ENCODE results near the gene AR. TPM values are rescaled to one million over a fixed set of nuclear protein-coding genes. Genes with fewer than 3 reads are reported as not detected.

The AR gene
- total and polyA plus RNA-seq, 4 donors = 0.43 to 5.3 (median 2.8) TPM

DNA sequence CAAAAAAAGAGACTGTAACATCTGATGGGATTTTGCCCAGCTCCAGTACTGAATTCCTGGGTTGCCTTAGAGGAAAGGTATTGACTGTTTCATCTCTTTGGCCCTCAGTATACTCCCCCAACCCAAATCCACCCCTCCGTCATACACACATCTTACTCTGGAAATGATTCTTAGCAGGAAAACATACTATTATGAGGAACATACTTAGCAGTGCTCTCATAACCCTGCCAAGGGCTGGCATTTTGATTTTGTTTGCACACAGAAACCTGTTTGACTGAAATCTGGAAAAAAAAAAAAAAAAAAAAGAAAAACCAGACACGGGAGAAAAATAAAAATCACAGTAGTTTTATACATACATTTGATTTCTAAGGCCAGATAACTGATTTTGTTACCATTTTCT, 19.4 kb upstream of the AR start:
- H3K9me3 ChIP-seq (ENCODE audit: control insufficient read depth in 4 of 4, insufficient read depth in 3 of 4, low read length in 3 of 4) = no peaks in the 10 kb centered on the region
- WGBS, 2 donors = 43 to 92% methylated on average over 2 of the region's 2 CpGs
- no peak overlapping the region for H3K27ac ChIP-seq (ENCODE audit: low read depth in 1 of 2, low read length in 1 of 2)
- TF ChIP-seq, protein P1, sequence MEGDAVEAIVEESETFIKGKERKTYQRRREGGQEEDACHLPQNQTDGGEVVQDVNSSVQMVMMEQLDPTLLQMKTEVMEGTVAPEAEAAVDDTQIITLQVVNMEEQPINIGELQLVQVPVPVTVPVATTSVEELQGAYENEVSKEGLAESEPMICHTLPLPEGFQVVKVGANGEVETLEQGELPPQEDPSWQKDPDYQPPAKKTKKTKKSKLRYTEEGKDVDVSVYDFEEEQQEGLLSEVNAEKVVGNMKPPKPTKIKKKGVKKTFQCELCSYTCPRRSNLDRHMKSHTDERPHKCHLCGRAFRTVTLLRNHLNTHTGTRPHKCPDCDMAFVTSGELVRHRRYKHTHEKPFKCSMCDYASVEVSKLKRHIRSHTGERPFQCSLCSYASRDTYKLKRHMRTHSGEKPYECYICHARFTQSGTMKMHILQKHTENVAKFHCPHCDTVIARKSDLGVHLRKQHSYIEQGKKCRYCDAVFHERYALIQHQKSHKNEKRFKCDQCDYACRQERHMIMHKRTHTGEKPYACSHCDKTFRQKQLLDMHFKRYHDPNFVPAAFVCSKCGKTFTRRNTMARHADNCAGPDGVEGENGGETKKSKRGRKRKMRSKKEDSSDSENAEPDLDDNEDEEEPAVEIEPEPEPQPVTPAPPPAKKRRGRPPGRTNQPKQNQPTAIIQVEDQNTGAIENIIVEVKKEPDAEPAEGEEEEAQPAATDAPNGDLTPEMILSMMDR (IDR thresholded peaks at IDR 0.05; ENCODE audit: control extremely low read depth, extremely low read depth) = no peak
- no peak overlapping the region for H3K4me3 ChIP-seq
- no peak for ATAC-seq (ENCODE audit: insufficient read depth, low FRiP score)
- no peaks in the 10 kb centered on the region for H3K36me3 ChIP-seq (ENCODE audit: control insufficient read depth in 4 of 4, insufficient read depth in 4 of 4, low read length in 4 of 4)
- H3K27me3 ChIP-seq (ENCODE audit: control insufficient read depth in 3 of 3, insufficient read depth in 3 of 3, low read length in 2 of 3) = peaks cover 0 to 4% (median 0%) of the 10 kb centered on the region in 3 donors
- DNase-seq = peak in 2 of 3 donors; percentile 4 to 46
- no peaks in the 10 kb centered on the region for H3K4me1 ChIP-seq (ENCODE audit: control insufficient read depth in 5 of 5, insufficient read depth in 5 of 5, low read length in 5 of 5)
- no peak overlapping the region for H3K9ac ChIP-seq (ENCODE audit: insufficient read depth in 1 of 2, low read length in 2 of 2)

DNA sequence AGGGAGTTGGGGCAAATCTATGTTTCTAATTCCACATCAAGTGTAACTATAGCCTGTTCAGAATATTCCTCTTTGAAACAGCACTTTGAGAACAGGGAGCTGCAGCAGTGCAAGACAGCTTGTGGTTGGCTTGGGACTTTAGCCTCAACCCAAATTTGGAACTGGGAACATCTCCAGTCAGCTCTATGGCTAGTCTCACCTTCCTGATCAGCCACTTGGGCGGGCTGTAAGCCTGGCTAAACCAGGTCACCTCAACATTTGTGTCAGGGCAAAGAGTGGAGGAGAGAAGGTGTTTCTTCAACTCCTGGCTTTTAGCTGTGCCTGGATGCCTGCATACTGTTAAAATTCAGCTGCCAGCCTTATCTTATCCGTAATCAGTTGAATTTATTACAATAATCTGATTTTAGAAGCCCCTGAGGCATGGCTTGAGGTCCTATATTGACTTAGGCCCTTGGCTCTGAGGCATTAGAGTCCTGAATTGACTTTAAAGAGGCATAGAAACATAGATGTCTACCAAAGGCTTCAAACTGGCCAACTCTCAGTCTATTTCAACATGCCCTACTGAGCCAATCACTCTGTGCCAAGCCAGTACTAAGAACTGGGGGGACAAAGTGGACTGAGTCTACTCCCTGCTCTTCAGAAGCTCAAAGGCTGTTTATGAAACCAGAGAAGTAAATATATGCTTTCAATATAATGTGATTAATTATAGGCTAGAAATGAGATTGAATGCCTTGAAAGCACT, 18.7 kb upstream of the AR start:
- Histone ChIP-seq H3K27ac (ENCODE audit: low read depth in 1 of 2, low read length in 1 of 2) (no peak overlapping the region), H3K4me3 (no peak overlapping the region), H3K9ac (ENCODE audit: insufficient read depth in 1 of 2, low read length in 2 of 2) (no peak overlapping the region), H3K9me3 (ENCODE audit: control insufficient read depth in 4 of 4, insufficient read depth in 3 of 4, low read length in 3 of 4) (no peaks in the 10 kb centered on the region), H3K4me1 (ENCODE audit: control insufficient read depth in 5 of 5, insufficient read depth in 5 of 5, low read length in 5 of 5) (no peaks in the 10 kb centered on the region), H3K36me3 (ENCODE audit: control insufficient read depth in 4 of 4, insufficient read depth in 4 of 4, low read length in 4 of 4) (no peaks in the 10 kb centered on the region), H3K27me3 (ENCODE audit: control insufficient read depth in 3 of 3, insufficient read depth in 3 of 3, low read length in 2 of 3) (peaks cover 0 to 4% (median 0%) of the 10 kb centered on the region in 3 donors)
- ATAC-seq (ENCODE audit: insufficient read depth, low FRiP score) = no peak
- 42 to 79% methylated on average over 2 of the region's 2 CpGs for WGBS, 2 donors
- DNase-seq = no peak
- TF ChIP-seq, protein P1 (IDR thresholded peaks at IDR 0.05; ENCODE audit: control extremely low read depth, extremely low read depth) = no peak

DNA sequence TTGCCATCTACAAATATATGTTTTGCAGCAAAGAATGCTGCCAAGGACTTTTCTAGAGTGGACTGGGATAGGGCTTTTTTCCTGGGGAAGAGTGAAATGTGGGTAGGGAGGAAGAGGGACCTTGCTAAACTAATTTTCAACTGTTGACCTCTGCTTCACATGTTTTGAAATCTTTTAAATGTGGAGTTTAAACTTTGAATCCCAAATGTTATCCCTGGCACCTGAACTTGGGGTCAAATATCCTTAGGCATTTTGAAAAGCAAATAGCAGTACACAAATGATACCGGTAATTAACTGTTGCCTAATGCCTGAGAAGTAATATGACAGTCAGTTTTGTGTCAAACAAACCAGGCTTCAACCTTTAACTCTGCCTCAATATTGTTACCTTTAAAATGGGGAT, 7.3 kb upstream of the AR start:
- 83 to 93% methylated on average over 1 of the region's 1 CpG for WGBS, 2 donors
- DNase-seq (no peak), ATAC-seq (ENCODE audit: insufficient read depth, low FRiP score) (no peak)
- Histone ChIP-seq H3K27me3 (ENCODE audit: control insufficient read depth in 3 of 3, insufficient read depth in 3 of 3, low read length in 2 of 3) (no peaks in the 10 kb centered on the region), H3K9me3 (ENCODE audit: control insufficient read depth in 4 of 4, insufficient read depth in 3 of 4, low read length in 3 of 4) (no peaks in the 10 kb centered on the region), H3K4me1 (ENCODE audit: control insufficient read depth in 5 of 5, insufficient read depth in 5 of 5, low read length in 5 of 5) (no peaks in the 10 kb centered on the region), H3K4me3 (no peak overlapping the region), H3K27ac (ENCODE audit: low read depth in 1 of 2, low read length in 1 of 2) (no peak overlapping the region), H3K36me3 (ENCODE audit: control insufficient read depth in 4 of 4, insufficient read depth in 4 of 4, low read length in 4 of 4) (no peaks in the 10 kb centered on the region), H3K9ac (ENCODE audit: insufficient read depth in 1 of 2, low read length in 2 of 2) (no peak overlapping the region)
- TF ChIP-seq, protein P1 (IDR thresholded peaks at IDR 0.05; ENCODE audit: control extremely low read depth, extremely low read depth) = no peak

DNA sequence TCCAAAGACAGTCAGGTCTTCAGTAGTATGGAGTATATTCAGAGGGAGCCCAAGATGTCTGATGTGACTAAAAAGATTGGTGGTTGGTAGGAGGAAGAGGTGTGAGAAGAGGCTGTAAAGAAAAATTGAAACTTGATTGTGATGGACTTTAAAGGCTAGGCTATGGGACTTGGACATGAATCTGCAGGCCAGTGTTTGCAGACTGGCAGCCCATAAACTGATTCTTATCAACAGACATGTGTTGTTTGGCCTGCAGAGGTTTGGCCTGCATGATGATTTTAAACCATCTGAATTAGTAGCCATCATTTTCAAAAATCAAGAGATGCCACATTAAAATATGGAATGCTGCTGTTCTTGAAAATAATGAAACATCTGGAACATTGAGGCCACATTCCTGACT, 5.4 kb upstream of the AR start:
- Histone ChIP-seq H3K27ac (ENCODE audit: low read depth in 1 of 2, low read length in 1 of 2) (no peak overlapping the region), H3K36me3 (ENCODE audit: control insufficient read depth in 4 of 4, insufficient read depth in 4 of 4, low read length in 4 of 4) (no peaks in the 10 kb centered on the region), H3K9me3 (ENCODE audit: control insufficient read depth in 4 of 4, insufficient read depth in 3 of 4, low read length in 3 of 4) (no peaks in the 10 kb centered on the region), H3K4me1 (ENCODE audit: control insufficient read depth in 5 of 5, insufficient read depth in 5 of 5, low read length in 5 of 5) (no peaks in the 10 kb centered on the region), H3K4me3 (no peak overlapping the region), H3K9ac (ENCODE audit: insufficient read depth in 1 of 2, low read length in 2 of 2) (no peak overlapping the region), H3K27me3 (ENCODE audit: control insufficient read depth in 3 of 3, insufficient read depth in 3 of 3, low read length in 2 of 3) (peaks cover 0 to 7% (median 0%) of the 10 kb centered on the region in 3 donors)
- ATAC-seq (ENCODE audit: insufficient read depth, low FRiP score) (no peak), DNase-seq (no peak)
- TF ChIP-seq, protein P1 (IDR thresholded peaks at IDR 0.05; ENCODE audit: control extremely low read depth, extremely low read depth) = no peak

Data from lung (tissue), 12 donors.